Heart left ventricle (tissue), 16 donors: ENCODE data around the gene LAMA1. TPM values are rescaled to one million over a fixed set of nuclear protein-coding genes. Genes with fewer than 3 reads are reported as not detected.

ENCODE experiments used
- ATAC-seq, 4 donors: fragments of 200-7000 bp; cut with Tn5 transposase; one replicate each; pipeline ENCODE4 v1.9.1; 2020 to 2022; ENCODE audit warnings: moderate library complexity in 4 of 4, mild to moderate bottlenecking in 3 of 4, moderate number of reproducible peaks in 1 of 4
- DNase-seq, 5 donors: peaks; one replicate each; pipeline ENCODE4 v3.0.0-alpha.2; 2020
- H3K27ac ChIP-seq, 12 donors: fragments of 200-600 bp; sonication (generic) in 4 of 12; one replicate each; pipeline versions ENCODE4 v1.5.0 to v1.8.0; 2016 to 2022; ENCODE audit warnings: mild to moderate bottlenecking in 2 of 12
- H3K27me3 ChIP-seq, 9 donors: fragments of 200-600 bp; sonication (generic) in 2 of 9; one replicate each; pipeline versions ENCODE4 v1.5.1 to v1.8.0; 2016 to 2022; ENCODE audit warnings: mild to moderate bottlenecking in 3 of 9
- H3K36me3 ChIP-seq, 9 donors: fragments of 200-600 bp; sonication (generic) in 2 of 9; one replicate each; pipeline versions ENCODE4 v1.5.0 to v1.8.0; 2018 to 2022; ENCODE audit warnings: mild to moderate bottlenecking in 2 of 9
- H3K4me1 ChIP-seq, 12 donors: fragments of 200-600 bp; sonication (generic) in 4 of 12; one replicate each; pipeline versions ENCODE4 v1.5.0 to v1.8.0; 2016 to 2022; ENCODE audit warnings: mild to moderate bottlenecking in 3 of 12
- H3K4me3 ChIP-seq, 12 donors: fragments of 200-600 bp; sonication (generic) in 4 of 12; one replicate each; pipeline versions ENCODE4 v1.5.0 to v1.8.0; 2017 to 2022; ENCODE audit warnings: mild to moderate bottlenecking in 9 of 12, moderate library complexity in 4 of 12
- H3K9me3 ChIP-seq, 12 donors: fragments of 200-600 bp; sonication (generic) in 4 of 12; one replicate each; pipeline versions ENCODE4 v1.5.0 to v1.8.0; 2016 to 2022; ENCODE audit warnings: mild to moderate bottlenecking in 1 of 12
- POLR2A ChIP-seq, 2 donors: fragments of 450-650 bp; IDR thresholded peaks; one replicate each; pipeline ENCODE4 v1.6.1; 2017; ENCODE audit warnings: antibody characterized with exemption in 2 of 2, mild to moderate bottlenecking in 2 of 2, moderate library complexity in 2 of 2
- WGBS, 4 donors: extraction: QIAGEN DNeasy Blood & Tissue Kit in 2 of 4; methylation state at CpG; one replicate each; pipeline versions ENCODE4 v1.1.5 to v1.1.7; 2013 to 2018; 5-methylcytosine and 5-hydroxymethylcytosine counted together
- intact Hi-C, 10 donors: fragments of 100-400 bp; cut with DNase I; formaldehyde crosslinking; loops; one replicate each; pipeline versions ENCODE4 v1.11.1 to v1.14.2; 2022
- polyA plus RNA-seq, 2 donors: library from polyadenylated mRNA; stranded (reverse); fragments of 200-250 nt; gene quantifications; one replicate each; pipeline ENCODE4 v1.2.3, GENCODE V29; 2013
- total RNA-seq, 9 donors: library from RNA; depleted of rRNA in 2 of 9; stranded (reverse); fragments of >200 nt in 2 of 9; fragmentation: NEBNext Ultra II Directional in 3 of 9; extraction: Animal tissue kit (Norgen Biotek cat#: 25700) in 3 of 9; gene quantifications; one replicate each; pipeline versions ENCODE4 v1.1.0 to v1.2.4, GENCODE V29; 2016 to 2023
- TF ChIP-seq, protein P1 (sequence below), 12 donors: fragments of 200-600 bp; sonication (generic) in 4 of 12; IDR thresholded peaks; one replicate each; pipeline versions ENCODE4 v1.5.0 to v1.8.0; 2018 to 2022; ENCODE audit warnings: antibody characterized with exemption in 12 of 12, mild to moderate bottlenecking in 5 of 12
- donor health status: ischemic (EF 13 %, LVEDD 7.1; RV severe dilation, severe dysfunction).
- donor health status: healthy with polysubstance abuse.
- donor health status: DM: no; HTN: yes; CAD: no.
- donor health status: DM: no; HTN: no; CAD: no.
- donor health status: ischemic (EF 25% LVEDD 6.9; RV normal size, moderate dysfunction).
- donor health status: ischemic (EF 25% LVEDD 5.7; RV mildly dilated, moderate dysfunction).
- donor health status: healthy.
- donor health status: DM: yes; HTN: yes; CAD: no.
- donor health status: ischemic (EF 35%, LVEDD 5.7; RV mildly dilated, moderate dysfunction).
- donor health status: nonischemic (EF 11% LVEDD 7.7; RV severe dilation, severe dysfunction).
- donor health status: DM: yes; HTN: yes; CAD: no.
- donor health status: PGD.
- donor health status: ischemic (EF 29% LVEDD 5.4; RV normal size, mild dysfunction).
- donor health status: nonischemic (EF 23%, LVEDD 6.1; RV moderate dilation, normal function).

LAMA1 gene
- total and polyA plus RNA-seq, 11 donors: 0.04 to 1.7 (median 0.28) TPM

DNA sequence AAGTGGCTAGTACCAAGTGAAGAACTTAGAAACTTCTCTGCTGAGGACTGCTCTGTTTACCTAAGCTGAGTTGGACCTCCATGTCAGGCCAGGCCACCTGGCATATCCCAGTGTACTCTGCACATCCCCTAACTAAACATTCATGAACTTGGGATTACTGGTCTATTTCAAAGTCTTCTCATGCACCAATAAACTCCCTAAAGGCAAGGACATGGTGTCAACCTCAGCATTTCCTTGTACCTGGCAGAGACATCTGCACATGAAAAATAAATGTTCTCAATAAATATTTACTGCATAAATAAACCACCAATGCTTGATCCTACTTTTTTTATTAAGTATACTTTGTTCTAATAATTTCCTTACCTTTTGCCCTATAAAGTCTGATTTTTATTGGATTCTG is 124.8 kb downstream of the LAMA1 start:
- Histone ChIP-seq H3K4me3 (no peak overlapping the region), H3K4me1 (no peaks in the 10 kb centered on the region), H3K9me3 (no peaks in the 10 kb centered on the region), H3K27me3 (peaks cover 0 to 6% (median 0%) of the 10 kb centered on the region in 9 donors), H3K36me3 (no peaks in the 10 kb centered on the region), H3K27ac (no peak overlapping the region)
- no peak for TF ChIP-seq POLR2A (IDR thresholded peaks at IDR 0.05)
- TF ChIP-seq, protein P1, sequence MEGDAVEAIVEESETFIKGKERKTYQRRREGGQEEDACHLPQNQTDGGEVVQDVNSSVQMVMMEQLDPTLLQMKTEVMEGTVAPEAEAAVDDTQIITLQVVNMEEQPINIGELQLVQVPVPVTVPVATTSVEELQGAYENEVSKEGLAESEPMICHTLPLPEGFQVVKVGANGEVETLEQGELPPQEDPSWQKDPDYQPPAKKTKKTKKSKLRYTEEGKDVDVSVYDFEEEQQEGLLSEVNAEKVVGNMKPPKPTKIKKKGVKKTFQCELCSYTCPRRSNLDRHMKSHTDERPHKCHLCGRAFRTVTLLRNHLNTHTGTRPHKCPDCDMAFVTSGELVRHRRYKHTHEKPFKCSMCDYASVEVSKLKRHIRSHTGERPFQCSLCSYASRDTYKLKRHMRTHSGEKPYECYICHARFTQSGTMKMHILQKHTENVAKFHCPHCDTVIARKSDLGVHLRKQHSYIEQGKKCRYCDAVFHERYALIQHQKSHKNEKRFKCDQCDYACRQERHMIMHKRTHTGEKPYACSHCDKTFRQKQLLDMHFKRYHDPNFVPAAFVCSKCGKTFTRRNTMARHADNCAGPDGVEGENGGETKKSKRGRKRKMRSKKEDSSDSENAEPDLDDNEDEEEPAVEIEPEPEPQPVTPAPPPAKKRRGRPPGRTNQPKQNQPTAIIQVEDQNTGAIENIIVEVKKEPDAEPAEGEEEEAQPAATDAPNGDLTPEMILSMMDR (IDR thresholded peaks at IDR 0.05): no peak
- no peak for DNase-seq
- ATAC-seq: no peak
- intact Hi-C loops: no loop called here

DNA sequence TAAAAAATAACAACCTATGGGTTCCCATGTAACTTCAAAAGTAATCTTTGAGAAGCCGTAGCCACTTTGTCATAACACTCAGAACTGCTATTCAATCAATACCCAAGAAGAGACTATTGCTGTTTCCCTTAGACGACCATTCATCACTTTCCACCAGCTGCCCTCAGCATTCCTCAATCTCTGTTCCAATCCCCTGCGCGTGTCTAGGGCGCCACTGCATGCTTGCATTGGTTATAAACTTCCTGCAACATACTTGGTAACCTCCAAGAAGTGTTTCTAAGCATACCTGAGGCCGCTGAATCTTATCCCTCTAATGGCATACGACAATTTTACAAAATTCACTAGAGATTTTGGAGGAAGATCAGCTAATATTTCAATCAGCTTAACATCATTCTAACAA is 134.2 kb downstream of the LAMA1 start:
- Histone ChIP-seq H3K4me1 (no peaks in the 10 kb centered on the region), H3K9me3 (no peaks in the 10 kb centered on the region), H3K4me3 (no peak overlapping the region), H3K27me3 (peaks cover 0 to 2% (median 0%) of the 10 kb centered on the region in 9 donors), H3K36me3 (no peaks in the 10 kb centered on the region), H3K27ac (no peak overlapping the region)
- TF ChIP-seq POLR2A (IDR thresholded peaks at IDR 0.05): no peak
- TF ChIP-seq, protein P1 (IDR thresholded peaks at IDR 0.05): no peak
- WGBS, 4 donors: 78 to 91% (median 83%) methylated on average over 7 of the region's 7 CpGs
- ATAC-seq (no peak), DNase-seq (no peak)
- intact Hi-C loops: no loop called here

DNA sequence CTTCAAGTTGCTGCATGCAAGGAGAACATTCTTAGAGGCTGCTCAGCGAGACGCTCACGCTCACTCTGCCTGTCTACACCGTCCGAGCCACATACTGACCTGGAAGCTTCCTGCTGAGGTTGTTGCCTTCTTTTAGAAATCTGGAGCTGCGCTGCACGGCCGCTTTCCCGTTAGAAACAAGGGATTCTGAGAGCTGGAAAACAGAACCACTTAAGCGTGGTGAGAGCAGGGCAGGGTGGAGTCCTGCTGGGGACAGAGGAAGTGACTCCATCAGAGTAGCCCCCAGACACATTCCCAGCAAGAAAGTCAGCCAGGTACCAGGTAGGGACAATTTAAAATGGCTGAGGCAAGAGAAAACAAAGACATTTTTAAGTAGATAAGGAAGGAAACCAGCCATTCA is 135.2 kb downstream of the LAMA1 start:
- WGBS, 4 donors: 76 to 86% (median 82%) methylated on average over 10 of the region's 10 CpGs
- Histone ChIP-seq H3K4me3 (no peak overlapping the region), H3K9me3 (no peaks in the 10 kb centered on the region)

DNA sequence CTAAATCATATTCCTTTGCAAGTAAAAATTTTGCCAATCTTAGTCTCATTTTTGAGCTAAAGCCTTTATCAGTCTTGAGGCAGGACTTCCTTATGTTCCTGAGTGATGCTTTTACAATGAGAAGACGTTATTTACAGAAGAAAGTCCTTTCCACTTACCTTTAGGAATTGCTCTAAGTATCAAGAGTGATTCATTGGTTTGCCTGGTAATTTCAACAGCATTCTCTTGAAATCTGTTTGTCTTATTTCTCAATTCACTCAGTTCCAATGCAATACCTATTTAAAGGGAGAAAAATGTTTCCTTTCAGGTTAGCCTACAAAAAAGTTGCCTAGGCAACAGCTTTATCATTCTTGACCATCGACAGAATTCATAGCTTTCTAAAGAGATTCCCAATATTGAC is 137.2 kb downstream of the LAMA1 start:
- Histone ChIP-seq H3K27me3 (no peaks in the 10 kb centered on the region), H3K9me3 (no peaks in the 10 kb centered on the region), H3K27ac (no peak overlapping the region), H3K4me1 (no peaks in the 10 kb centered on the region), H3K36me3 (no peaks in the 10 kb centered on the region), H3K4me3 (no peak overlapping the region)
- intact Hi-C loops: no loop called here
- ATAC-seq: no peak
- TF ChIP-seq, protein P1 (IDR thresholded peaks at IDR 0.05): no peak
- no peak for TF ChIP-seq POLR2A (IDR thresholded peaks at IDR 0.05)
- DNase-seq: no peak
- 75 to 90% (median 81%) methylated on average over 2 of the region's 2 CpGs for WGBS, 4 donors

More for the DNA sequence above, 135.2 kb downstream of the LAMA1 start:
- ATAC-seq (no peak), DNase-seq (no peak)
- intact Hi-C loops: no loop called here
- H3K27me3 ChIP-seq: no peaks in the 10 kb centered on the region
- no peak overlapping the region for H3K27ac ChIP-seq
- TF ChIP-seq, protein P1 (IDR thresholded peaks at IDR 0.05): no peak
- H3K4me1 ChIP-seq: no peaks in the 10 kb centered on the region
- no peaks in the 10 kb centered on the region for H3K36me3 ChIP-seq
